HL-60 (cell line): ENCODE results near the gene ZNRF4.

ENCODE experiments used
- DNase-seq, 2 experiments: peaks; one replicate each; pipeline ENCODE4 v3.0.0-alpha.2; 2010 to 2020; ENCODE audit warnings: low read depth in 1 of 2, low spot score in 1 of 2
- H3K27ac ChIP-seq: fragments of 250-450 bp; sonication (Bioruptor Pico); replicated peaks from 2 replicates; pipeline ENCODE4 v1.5.1; 2020; ENCODE audit warnings: mild to moderate bottlenecking, moderate library complexity
- H3K27me3 ChIP-seq: fragments of 250-450 bp; sonication (Bioruptor Pico); 2 replicates; pipeline ENCODE4 v1.5.1; 2021; ENCODE audit warnings: mild to moderate bottlenecking, moderate library complexity; ENCODE audit not compliant: insufficient read depth, poor library complexity, severe bottlenecking
- H3K4me3 ChIP-seq: replicated peaks from 2 replicates; pipeline ENCODE4 v1.5.1; 2011; ENCODE audit warnings: mild to moderate bottlenecking, control low read depth, low read length; ENCODE audit not compliant: insufficient read depth
- GABPA ChIP-seq: IDR thresholded peaks from 2 replicates; pipeline ENCODE4 v1.6.1; 2012; ENCODE audit warnings: low read depth
- POLR2AphosphoS5 ChIP-seq: IDR thresholded peaks from 2 replicates; pipeline ENCODE4 v1.6.1; 2012; ENCODE audit warnings: low read depth
- REST ChIP-seq: IDR thresholded peaks from 2 replicates; pipeline ENCODE4 v1.6.1; 2012; ENCODE audit warnings: low read depth; ENCODE audit not compliant: insufficient replicate concordance
- SPI1 ChIP-seq: IDR thresholded peaks from 2 replicates; pipeline ENCODE4 v1.6.1; 2012; ENCODE audit warnings: low read depth, mild to moderate bottlenecking, borderline replicate concordance
- TF ChIP-seq, protein P1 (sequence below): IDR thresholded peaks from one replicate; pipeline ENCODE4 v1.5.1; 2011; ENCODE audit warnings: low read length, control low read depth, inconsistent platforms; ENCODE audit not compliant: insufficient read depth

Gene ZNRF4

GRCh38 chr19:5424192-5424973 lies 30.8 kb upstream of the ZNRF4 start:
- no peak overlapping the region for H3K4me3 ChIP-seq
- no peak overlapping the region for H3K27ac ChIP-seq
- H3K27me3 ChIP-seq = no peaks in the 10 kb centered on the region
- no peak for DNase-seq
- TF ChIP-seq, protein P1, sequence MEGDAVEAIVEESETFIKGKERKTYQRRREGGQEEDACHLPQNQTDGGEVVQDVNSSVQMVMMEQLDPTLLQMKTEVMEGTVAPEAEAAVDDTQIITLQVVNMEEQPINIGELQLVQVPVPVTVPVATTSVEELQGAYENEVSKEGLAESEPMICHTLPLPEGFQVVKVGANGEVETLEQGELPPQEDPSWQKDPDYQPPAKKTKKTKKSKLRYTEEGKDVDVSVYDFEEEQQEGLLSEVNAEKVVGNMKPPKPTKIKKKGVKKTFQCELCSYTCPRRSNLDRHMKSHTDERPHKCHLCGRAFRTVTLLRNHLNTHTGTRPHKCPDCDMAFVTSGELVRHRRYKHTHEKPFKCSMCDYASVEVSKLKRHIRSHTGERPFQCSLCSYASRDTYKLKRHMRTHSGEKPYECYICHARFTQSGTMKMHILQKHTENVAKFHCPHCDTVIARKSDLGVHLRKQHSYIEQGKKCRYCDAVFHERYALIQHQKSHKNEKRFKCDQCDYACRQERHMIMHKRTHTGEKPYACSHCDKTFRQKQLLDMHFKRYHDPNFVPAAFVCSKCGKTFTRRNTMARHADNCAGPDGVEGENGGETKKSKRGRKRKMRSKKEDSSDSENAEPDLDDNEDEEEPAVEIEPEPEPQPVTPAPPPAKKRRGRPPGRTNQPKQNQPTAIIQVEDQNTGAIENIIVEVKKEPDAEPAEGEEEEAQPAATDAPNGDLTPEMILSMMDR = no peak
- TF ChIP-seq GABPA (no peak), REST (no peak), POLR2AphosphoS5 (no peak), SPI1 (no peak)

- no peak for DNase-seq
- Histone ChIP-seq H3K27ac (no peak overlapping the region), H3K27me3 (no peaks in the 10 kb centered on the region), H3K4me3 (no peak overlapping the region)
- TF ChIP-seq GABPA (no peak), SPI1 (no peak), POLR2AphosphoS5 (no peak), REST (no peak)
- TF ChIP-seq, protein P1 = no peak
Observed at GRCh38 chr19:5425260-5425659, 30.0 kb upstream of the ZNRF4 start.

- Histone ChIP-seq H3K4me3 (no peak overlapping the region), H3K27me3 (no peaks in the 10 kb centered on the region), H3K27ac (no peak overlapping the region)
- TF ChIP-seq, protein P1 = no peak
- TF ChIP-seq SPI1 (no peak), POLR2AphosphoS5 (no peak), REST (no peak), GABPA (no peak)
- DNase-seq = no peak
Observed at GRCh38 chr19:5430237-5430636, 25.0 kb upstream of the ZNRF4 start.
